NCI-H2029 (cell line): ENCODE results near the gene CSNK1G3.
A peak's percentile ranks its signal among the peaks of the same experiment; 100 is the strongest.
"Not testable (repeated sequence)": the region's sequence is repeated elsewhere in the genome, so short reads cannot be mapped to it uniquely, and the experiment has no call there.

ENCODE experiments used
- DNase-seq: peaks from one replicate; lab custom pipeline; 2025; lab: John Stamatoyannopoulos, UW

Gene CSNK1G3

GRCh38 chr5:123511648-123512605 is at the start of gene CSNK1G3:
Gene CSNK1G3 (plus strand): TSS chr5:123512177. CDS start chr5:123545664, 33,487 bp downstream.
- DNase-seq = peak; percentile 97

- DNase-seq = not testable (repeated sequence)
Measured at GRCh38 chr5:123466839-123467238, 45.1 kb upstream of the CSNK1G3 start.

- no peak for DNase-seq
Measured at GRCh38 chr5:123471385-123471784, 40.6 kb upstream of the CSNK1G3 start.

GRCh38 chr5:123472150-123472924 is 39.6 kb upstream of the CSNK1G3 start:
- DNase-seq = no peak

GRCh38 chr5:123474228-123474627 is 37.7 kb upstream of the CSNK1G3 start:
- no peak for DNase-seq

- DNase-seq = no peak
Measured at GRCh38 chr5:123476731-123477130, 35.2 kb upstream of the CSNK1G3 start.

- DNase-seq = no peak
Measured at GRCh38 chr5:123478546-123478945, 33.4 kb upstream of the CSNK1G3 start.

GRCh38 chr5:123482258-123482657 is 29.7 kb upstream of the CSNK1G3 start:
- DNase-seq = no peak

- DNase-seq = no peak
Measured at GRCh38 chr5:123483446-123484077, 28.4 kb upstream of the CSNK1G3 start.

- no peak for DNase-seq
Measured at GRCh38 chr5:123485275-123485674, 26.7 kb upstream of the CSNK1G3 start.

GRCh38 chr5:123486951-123487655 is 24.9 kb upstream of the CSNK1G3 start:
- DNase-seq = no peak

GRCh38 chr5:123490974-123491373 is 21.0 kb upstream of the CSNK1G3 start:
- DNase-seq = no peak

- DNase-seq = not testable (repeated sequence)
Measured at GRCh38 chr5:123495211-123495610, 16.8 kb upstream of the CSNK1G3 start.

GRCh38 chr5:123496892-123497291 is 15.1 kb upstream of the CSNK1G3 start:
- no peak for DNase-seq

GRCh38 chr5:123500471-123500870 is 11.5 kb upstream of the CSNK1G3 start:
- DNase-seq = no peak

- DNase-seq = no peak
Measured at GRCh38 chr5:123502120-123502519, 9.9 kb upstream of the CSNK1G3 start.

GRCh38 chr5:123503299-123503698 is 8.7 kb upstream of the CSNK1G3 start:
- DNase-seq = no peak

GRCh38 chr5:123505633-123506032 is 6.3 kb upstream of the CSNK1G3 start:
- no peak for DNase-seq

GRCh38 chr5:123508441-123508840 is 3.5 kb upstream of the CSNK1G3 start:
- DNase-seq = no peak

GRCh38 chr5:123511290-123511647 is 708 bp upstream of the CSNK1G3 start:
- no peak for DNase-seq

- DNase-seq = no peak
Measured at GRCh38 chr5:123512611-123513461, 859 bp downstream of the CSNK1G3 start.
